ENCODE data around the gene IDE.
"Not testable (repeated sequence)": the region's sequence is repeated elsewhere in the genome, so short reads cannot be mapped to it uniquely, and the experiment has no call there.

Gene IDE

DNA sequence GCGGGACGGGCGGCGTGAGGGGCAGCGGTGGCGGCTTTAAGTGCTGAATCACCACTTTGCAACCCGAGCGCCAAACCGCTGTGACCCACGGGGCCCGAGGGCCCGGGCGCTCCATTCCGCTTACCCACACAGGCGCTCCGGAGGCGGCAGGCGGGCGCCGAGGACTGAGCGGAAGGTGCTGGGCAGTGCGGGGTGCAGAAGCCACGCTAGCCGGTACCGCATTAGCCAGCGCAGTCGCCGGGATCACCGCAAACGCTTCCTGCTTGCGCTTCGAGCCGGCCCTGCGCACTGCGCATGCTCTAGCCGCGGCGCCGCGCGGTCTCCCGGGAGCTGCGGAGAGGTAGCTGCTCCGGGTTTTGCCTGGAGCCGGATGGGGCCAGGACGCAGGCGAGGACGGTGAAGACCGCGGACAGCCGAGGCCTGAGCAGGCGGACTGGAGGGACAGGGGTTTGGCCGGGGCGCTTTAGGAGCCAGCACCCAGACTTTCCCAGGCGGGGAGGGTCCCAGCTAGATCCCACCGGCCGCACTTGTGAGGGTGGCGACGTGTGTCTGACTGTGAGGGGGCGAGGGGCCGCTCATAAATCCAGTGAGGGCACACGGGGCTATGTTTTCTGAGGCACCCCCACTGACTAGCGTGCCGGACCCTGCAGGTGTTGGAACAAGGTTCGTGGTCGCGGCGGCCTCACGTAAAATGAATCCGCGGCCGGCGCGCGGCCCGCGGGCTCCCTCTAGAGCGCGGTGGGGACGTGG lies at the start of gene IDE:
Gene IDE, minus strand, starts transcription at position 296 of the 750 bp plus-strand sequence. Its CDS starts 74 bp downstream, at position 222.
- DNase-seq (ENCODE audit: low spot score), result peak; percentile 93

DNA sequence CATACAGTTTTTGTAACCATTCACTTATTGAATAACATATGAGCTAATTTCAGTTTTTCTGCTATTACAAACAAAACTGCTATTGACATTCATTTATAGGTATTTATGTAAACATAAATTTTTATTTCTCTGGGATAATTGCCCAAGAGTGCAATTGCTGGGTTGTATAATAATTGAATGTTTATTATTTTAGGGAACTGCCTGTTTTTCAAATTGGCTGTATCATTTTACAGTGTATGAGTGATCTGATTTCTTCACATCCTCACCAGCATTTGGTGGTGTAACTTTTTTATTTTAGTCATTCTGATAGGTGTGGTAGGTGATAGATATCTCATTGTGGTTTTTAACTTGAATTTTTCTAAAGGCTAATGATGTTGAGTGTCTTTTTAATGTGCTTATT lies 45.5 kb upstream of the IDE start:
- DNase-seq (ENCODE audit: low spot score), result no peak

DNA sequence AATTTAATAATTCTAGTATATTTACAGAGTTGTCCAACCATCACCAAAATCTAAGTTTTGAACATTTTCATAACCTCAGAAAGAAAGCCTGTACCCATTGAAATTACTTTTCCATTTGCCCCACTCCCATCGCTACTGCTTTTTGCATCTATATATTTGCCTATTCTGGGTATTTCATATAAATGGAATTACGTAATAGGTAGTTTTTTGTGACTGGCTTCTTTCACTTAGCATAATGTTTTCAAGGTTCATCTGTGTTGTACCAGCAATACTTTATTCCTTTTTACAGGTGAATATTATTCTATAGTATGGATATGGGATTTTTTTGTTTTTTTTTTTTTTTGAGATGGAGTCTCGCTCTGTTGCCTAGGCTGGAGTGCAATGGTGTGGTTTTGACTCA lies 41.6 kb upstream of the IDE start:
- DNase-seq (ENCODE audit: low spot score), result no peak

DNA sequence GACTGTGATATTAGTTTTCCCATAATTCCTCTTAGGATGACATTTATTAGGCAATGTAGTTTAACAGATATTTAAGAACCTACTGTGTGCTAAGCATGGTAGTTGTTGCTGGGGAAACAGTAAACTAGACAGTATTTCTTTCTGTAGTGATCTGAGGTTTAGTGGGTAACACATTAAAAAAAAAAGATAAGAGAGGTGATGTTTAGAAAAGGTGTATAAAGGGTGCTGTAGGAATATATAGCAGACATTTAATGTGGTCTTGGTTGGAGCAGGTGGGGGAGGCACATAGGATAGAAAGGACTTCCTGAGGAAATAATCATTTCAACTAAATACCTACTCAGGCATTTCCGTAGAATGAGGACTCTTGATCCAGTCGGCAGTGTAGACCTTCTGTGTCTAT lies 30.9 kb upstream of the IDE start:
- no peak for DNase-seq (ENCODE audit: low spot score)

DNA sequence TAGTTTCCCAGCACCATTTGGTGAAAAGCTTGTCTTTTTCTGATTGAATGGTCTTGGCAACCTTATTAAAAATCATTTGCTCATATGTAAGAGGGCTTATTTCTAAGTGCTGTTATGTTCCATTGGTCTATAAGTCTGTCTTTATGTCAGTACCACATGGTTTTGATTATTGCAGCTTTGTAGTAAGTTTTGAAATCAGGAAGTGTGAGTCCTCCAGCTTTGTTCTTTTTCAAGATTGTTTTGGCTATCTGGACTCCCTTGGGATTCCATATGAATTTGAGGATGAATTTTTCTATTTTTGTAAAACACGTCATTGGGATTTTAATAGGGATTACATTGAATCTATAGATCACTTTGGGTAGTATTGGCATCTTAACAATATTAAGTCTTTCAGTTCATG lies 24.4 kb upstream of the IDE start:
- DNase-seq (ENCODE audit: low spot score), result no peak

DNA sequence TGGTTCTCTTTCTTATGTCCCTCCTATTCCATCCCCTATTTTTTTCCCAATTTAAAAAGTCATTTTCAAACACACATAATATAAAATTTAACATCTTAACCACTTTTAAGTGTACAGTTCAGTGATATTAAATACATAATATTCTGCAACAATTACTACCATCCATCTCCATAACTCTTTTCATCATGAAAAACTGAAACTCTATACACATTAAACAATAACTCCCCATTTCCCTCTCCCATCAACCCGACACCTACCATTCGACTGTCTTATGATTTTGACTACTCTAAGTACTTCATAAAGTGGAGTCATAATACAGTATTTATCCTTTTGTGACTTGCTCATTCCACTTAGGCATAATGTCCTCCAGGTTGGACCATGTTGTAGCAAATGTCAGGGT lies 21.6 kb upstream of the IDE start:
- no peak for DNase-seq (ENCODE audit: low spot score)

DNA sequence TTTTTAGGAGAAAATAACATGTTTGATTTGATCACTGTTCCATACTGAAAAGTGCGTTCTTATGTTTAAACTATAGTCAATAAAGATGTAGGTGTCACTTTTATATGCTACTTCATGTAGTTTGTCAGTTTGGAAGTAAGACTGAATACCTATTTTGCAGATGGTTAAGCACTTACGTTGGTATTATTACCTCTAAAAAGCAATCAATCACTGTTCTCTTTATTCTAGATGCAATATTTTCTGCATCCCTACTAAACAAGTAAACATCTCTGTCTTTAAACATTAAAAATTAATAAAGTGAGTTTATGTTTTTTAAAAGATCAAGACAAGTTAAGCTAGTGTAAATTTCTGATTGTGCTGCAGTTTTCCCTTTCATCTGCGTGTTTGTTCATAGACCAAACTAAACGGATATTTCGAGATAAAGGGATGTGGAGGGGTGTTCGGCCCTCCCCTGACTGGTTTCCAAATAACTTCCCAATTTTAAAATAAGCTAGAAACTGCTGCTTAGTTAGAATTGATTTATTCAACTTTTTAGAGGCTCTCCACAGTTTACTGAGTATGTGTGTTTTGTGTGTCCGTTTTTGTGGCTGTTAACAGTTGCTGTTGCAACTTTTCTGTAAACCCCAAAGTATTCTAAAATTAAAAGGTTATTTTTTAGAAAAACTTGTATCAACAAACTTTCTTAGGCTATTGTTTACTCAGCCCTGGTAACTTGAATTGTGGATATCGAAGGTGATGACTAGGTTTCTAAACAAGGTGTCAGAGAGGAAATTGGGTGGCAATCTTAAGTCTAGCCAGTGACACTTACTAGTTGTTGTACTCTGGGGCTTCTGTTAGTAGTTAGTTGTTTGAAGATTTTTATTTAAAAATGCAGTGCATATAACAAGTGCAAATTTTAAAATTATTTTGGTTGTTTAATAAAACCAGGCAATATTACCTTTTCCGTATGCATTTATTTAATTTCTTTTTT lies 20.0 kb upstream of the IDE start:
- no peak for DNase-seq (ENCODE audit: low spot score)

DNA sequence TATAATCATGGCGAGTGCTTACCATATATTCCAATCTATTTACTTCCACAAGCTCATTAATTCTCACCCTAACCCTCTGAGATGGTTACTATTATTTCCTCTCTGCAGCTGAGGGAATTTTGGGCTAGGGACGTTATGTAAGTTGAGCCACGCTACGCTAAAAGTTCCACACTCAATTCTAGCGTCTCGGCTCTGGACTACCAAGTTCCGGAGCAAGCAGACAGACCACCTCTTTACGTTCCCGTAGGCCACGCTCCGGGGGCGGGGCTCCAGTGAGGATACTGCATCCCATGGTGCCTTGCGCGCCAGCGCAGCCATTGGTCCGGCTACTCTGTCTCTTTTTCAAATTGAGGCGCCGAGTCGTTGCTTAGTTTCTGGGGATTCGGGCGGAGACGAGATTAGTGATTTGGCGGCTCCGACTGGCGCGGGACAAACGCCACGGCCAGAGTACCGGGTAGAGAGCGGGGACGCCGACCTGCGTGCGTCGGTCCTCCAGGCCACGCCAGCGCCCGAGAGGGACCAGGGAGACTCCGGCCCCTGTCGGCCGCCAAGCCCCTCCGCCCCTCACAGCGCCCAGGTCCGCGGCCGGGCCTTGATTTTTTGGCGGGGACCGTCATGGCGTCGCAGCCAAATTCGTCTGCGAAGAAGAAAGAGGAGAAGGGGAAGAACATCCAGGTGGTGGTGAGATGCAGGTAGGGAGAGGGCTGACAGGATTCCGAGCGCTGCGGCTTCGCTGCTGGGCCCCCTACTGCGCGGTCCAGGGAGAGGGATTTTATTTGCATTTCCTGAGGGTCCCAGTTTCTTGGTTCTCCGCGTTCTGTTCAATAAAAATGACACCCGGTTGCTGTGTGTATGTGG lies 19.1 kb upstream of the IDE start, which contains the start of gene KIF11:
Gene KIF11, plus strand, starts transcription at position 370 of the 858 bp plus-strand sequence. Its CDS starts 246 bp downstream, at position 616.
- peak; percentile 95 for DNase-seq (ENCODE audit: low spot score)

DNA sequence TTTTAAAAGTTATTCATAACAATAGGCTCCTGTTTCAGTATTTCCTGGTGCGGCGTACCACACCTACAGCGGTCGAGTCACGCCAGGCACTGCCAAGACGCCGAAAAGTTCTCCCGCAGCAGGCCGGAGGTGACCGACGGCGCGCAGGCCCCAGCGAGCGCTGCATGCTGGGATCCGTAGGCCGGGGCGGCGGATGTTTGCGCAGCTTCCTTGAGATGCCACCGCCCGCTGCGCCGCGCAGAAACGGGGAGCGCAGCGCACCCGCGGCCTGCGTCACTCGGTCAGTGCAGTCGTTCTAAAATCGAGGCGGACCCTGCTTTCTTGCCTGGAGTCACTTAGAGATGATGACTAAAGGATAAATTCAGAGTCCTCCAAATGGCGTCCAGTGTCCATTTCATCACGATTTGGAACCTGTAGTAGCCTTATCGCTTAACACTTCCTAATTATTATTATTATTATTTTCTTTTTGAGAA lies 17.7 kb upstream of the IDE start:
- peak; percentile 90 for DNase-seq (ENCODE audit: low spot score)

DNA sequence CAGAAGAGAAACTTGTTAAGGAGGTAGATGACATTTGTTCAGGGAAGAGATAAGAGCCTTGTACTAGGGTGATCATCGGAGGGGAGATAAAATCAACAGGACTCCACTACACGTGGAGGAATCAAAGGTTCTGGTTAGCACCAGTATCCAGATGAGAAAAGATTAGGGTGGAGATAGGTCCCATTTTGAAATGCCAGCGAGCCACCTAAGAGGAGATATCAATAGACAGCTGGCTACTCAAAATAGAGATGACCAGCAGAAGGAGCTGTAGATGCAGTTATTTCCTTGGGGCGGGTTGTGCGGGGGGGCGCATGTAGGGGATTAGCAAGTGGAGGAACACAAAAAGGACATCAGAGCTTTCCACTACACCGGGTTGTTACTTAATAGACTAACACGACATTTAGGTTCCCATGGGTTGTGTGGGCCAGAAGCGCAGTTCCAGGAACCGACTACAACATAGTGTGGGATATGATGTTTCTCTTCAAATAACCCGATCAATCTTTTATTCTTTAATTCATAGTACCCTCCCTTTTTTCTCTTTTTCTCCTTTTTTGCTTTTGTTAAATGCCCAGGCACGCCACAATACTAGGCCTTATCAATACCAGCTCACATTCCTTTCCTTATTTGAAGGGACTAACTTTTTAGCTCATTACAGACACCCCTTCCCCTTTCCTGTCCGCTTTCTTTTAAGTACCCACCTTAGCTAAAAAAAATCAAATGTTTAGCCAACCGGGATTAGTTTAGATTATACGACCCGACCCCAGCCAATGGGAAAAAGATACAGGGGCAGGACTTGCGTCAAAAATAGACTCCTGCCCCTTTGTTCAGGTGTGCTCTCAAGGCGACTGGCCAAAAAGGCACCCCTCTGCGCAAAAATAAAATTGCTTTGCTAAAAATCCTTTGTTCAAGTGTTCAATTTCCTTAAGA lies 17.0 kb upstream of the IDE start:
- peak; percentile 51 for DNase-seq (ENCODE audit: low spot score)

DNA sequence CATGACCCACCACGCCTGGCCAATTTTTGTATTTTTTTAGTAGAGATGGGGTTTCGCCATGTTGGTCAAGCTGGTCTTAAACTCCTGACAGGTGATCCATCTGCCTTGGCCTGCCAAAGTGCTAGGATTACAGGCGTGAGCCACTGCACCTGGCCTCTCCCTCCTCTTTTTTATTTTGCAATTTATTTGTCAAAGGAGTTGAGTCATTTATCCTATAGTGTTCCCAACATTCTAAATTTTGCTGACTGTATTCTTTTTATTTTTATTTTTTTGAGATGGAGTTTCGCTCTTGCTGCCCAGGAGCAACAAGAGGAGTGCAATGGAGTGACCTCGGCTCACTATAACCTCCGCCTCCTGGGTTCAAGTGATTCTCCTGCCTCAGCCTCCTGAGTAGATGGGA lies 8.5 kb upstream of the IDE start:
- not testable (repeated sequence) for DNase-seq (ENCODE audit: low spot score)

DNA sequence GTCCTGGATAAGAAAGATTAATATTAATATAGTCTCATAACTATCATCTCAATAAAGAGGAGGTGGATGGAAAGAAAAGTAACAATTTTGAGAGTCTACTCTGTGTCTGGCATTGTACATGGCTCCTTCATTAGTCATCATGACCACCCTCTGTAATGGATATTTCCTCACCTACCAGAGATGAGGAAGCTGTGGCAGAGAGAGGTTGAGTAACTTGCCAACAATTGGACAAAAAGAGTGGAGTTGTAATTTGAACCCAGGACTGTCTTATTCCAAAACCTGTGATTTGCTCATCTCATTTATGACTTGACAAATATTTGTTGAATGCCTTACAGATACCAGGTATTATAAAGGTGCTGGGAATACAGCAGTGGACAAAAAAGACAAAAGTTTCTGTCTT lies 2.1 kb upstream of the IDE start:
- DNase-seq (ENCODE audit: low spot score), result peak; percentile 48

DNA sequence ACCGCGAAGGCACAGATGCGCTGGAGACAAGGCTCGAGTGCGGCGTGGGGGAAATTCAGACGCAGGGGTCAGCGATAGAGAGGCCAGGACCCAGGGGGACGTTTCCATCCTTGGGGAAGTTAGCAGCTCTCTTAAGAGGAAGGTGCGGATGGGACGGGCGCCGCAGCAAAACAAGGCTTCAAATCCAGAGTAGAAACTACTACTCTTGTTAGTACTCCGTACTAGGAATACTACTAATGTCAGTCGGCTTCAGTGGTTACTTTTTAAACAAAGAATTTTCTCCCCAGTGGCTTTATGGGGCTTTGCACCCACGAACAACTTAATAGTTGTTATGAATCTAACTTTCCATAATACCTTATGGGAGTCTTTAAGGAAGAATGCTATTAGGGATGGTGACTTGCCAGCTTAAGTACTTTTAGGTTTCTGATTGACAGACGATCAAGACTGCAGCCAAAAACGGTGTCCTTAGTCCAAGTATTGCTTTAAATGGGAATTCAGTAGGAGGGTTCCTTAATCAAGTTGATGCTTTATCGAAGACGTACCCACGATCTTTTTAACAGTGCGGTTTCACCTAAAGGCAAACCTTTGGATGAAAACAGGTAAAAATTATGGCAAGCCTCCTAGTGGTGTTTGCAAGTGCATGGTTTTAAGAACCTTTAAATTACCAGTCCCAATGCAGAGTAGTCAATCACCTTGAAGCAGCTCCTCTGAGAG lies 812 bp upstream of the IDE start:
- peak; percentile 74 for DNase-seq (ENCODE audit: low spot score)

DNA sequence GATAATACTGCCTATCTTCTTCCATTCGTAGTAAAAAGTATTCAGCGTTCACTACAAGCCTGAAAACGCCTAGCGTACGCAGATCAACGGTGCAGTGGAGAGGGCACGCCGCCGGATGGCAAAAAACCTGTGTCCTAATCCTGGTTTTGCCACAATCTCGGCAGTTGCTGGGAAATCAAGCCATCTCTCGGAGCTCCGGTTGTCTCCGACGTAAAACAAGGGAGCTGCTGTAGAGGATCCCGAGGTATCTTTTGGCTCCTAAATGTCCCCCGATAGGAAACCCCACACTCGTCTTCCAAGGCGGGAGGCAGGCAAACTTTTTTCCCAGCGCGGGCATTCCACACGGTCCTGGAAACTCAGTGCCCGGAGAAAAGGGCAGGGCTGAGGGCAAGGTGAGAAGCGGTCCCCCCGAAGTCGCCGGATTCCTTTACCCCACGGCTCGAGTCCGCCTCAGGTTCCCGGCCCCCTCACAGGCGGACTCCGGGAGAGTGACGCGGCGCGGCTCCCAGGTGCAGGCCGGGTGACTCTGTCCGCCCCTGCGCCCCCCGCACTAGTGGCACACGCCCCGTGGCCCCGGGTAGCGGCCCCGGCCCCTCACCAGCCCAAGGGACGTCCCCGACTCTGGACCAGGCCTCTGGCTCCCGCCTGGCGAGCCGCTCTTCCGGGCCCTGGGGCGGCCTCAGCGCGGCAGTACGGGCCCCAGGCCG lies 649 bp downstream of the IDE start:
- DNase-seq (ENCODE audit: low spot score), result peak; percentile 66

DNA sequence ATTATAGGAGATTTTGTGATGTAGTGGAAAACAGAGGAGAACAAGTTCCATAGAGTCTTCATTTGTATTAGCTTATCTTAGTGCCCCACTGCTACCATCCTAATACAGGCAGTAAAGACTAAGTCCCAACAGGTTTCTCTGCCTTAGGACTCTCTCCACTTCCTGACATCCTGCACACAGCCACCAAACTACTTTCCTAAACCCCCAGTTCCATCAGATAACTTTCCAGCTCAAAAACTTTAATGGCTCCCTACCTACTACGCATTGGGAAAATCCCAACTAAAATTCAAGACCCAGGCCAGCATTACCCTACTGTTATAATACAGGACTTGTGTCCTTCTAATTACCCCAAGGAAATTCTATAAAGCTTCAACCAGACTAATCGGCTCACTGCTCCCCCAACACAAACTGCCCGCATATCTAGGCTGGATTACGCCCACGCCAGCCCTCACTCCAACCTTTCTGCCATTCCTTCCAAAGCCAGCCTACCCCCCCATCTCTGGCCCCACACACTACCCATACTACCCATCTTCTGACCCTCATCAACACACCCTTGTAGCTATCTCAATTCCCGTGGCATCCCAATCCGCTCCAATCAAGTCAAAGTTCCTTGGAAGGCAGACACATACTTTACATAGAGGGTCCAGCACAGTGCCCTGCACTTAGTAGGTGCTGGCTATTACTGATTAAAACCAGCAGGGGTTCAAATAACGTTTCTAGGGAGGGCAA lies 1.4 kb downstream of the IDE start:
- no peak for DNase-seq (ENCODE audit: low spot score)

DNA sequence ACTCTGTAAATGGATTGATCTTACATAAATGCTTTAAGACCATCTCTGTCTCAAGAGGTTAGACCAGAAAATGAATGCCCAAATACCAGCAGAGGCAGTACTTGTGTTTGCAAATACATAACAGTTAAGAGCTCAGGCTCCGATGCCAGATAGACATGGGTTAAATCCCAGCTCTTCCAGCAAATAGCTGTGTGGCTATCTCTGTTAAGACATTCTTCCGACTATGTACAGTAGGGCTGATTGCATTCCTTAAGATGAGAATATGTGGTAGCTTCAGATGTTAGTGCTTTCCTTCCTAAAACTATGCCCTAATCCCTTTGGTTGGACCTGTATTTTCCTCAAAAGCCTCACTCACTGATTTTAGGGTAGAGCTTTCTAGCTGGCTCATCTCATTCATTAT lies 2.2 kb downstream of the IDE start:
- peak; percentile 31 for DNase-seq (ENCODE audit: low spot score)

DNA sequence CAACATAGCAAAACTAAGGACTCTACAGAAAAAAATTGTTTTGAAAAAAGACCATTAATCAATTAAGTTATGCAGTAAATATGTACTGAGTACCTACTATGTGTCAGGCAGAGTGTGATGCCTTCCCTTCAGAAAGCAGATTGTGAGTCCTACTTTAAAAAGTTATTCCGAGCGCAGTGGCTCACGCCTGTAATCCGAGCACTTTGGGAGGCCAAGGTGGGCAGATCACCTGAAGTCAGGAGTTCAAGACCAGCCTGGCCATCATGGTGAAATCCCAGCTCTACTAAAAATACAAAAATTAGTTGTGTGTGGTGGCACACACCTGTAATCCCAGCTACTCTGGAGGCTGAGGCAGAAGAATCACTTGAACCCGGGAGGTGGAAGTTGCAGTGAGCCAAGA lies 4.2 kb downstream of the IDE start:
- not testable (repeated sequence) for DNase-seq (ENCODE audit: low spot score)

DNA sequence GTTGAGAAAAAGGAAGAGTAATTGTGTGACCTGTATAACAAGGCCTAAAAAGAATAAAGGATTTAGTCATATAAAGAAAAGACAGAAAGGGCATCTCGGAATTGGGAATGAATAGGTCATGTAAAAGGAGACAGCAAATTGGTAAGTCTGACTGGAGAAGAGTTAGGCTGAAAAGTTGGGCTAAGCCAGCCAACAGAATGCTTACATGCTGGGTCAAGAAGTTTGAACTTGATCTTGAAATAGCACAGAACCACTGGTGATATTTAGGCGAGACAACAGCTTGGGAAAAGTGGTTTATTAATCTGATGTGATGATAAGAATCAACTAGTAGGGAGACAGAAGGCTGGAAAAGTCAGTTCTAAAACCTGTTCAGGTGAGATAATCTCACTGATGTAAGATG lies 4.8 kb downstream of the IDE start:
- DNase-seq (ENCODE audit: low spot score), result no peak
